NCI-H2227 (cell line): ENCODE measurements around the gene EGLN2.
"Not testable (repeated sequence)": the region's sequence is repeated elsewhere in the genome, so short reads cannot be mapped to it uniquely, and the experiment has no call there.

Experiments used
- DNase-seq: peaks from one replicate; lab custom pipeline; 2025; ENCODE audit not compliant: unreplicated experiment; lab: John Stamatoyannopoulos, UW

EGLN2 gene

DNA sequence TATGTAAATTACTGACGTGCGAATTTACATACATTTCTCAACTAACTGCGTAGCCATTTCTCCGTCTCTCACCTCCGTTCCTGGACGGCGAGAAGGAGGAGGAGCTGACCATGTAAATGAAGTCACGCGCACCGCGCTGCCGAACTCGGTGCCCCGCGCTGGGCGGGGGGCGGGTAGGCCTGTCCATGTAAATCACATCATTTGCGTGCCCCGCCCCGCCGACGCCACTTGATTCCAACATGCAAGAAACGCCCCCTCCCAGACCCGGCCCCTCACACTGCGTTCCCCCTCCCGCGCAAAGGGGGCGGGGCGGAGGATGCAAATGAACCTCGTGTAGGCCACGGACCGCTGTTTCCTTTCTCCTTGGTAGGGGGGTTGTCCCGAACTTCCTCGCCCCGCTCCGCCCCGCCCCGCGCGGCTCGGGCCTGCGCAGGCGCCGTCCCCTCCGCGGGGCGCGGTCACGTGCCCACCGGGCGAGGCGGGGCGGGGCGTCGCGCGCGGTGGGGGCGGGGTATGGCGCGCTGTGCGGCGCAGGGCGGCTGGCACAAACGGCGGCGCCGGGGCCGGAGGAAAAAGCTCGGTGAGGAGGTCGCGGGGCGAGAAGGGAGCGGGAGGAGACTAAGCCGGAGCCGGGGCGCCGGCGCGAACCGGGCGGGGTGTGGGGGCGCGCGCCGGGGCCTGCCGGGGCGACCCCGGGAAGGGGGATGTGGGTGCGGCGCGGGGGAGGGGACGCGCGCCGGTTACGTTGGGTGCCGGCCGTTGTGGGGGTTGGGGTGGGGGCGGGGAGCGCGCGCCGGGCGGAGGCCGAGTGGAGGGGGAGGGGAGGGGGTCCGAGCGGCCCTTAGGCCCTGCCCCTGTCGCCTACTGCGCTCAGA is at the start of gene EGLN2:
TSS of gene EGLN2 (plus strand) at position 509 of the 875 bp plus-strand sequence. CDS start 1,382 bp downstream, outside the sequence.
- peak; percentile 100 for DNase-seq

DNA sequence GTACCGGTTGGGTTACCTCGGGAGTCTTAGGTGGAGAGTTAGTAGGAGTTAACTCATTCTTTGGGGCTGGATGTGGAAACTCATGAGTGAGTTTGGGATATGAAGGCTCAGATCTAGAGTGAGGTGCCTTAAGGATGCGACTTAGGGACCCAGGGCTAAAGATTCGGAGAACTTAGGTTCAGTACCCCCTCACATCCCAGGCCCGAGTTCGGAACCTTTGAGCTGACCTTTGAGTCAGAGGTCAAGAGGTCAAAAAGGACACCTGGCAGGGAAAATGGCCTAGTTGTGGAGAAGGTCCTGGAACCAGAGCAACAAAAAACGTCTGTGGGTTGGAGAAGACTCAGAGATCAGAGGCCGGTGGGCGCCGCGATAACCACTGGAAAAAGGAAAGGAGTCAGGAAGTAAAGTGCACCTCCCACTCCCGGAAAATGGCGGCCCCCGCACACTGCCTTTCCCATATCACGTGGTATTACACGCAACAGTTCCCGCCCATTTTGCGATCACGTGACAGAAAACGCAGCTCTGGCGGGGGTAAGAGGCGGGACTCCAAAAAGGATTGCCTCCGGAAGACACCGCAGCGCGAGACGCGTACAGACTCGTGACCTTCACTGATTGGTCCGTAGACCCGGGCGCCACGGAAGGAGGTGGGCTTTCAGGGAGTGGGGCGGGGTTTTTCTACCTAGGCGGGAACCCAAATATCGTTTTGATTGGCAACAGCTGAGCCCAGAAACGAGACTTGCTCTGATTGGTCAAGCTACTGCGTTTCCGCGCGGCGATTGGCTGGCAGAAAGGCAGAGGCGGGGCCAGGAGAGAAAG is 48.7 kb upstream of the EGLN2 start, which contains the start of gene ACTMAP:
TSS of gene ACTMAP (minus strand) at position 420 of the 816 bp plus-strand sequence. CDS start 674 bp downstream, outside the sequence.
- peak; percentile 100 for DNase-seq

DNA sequence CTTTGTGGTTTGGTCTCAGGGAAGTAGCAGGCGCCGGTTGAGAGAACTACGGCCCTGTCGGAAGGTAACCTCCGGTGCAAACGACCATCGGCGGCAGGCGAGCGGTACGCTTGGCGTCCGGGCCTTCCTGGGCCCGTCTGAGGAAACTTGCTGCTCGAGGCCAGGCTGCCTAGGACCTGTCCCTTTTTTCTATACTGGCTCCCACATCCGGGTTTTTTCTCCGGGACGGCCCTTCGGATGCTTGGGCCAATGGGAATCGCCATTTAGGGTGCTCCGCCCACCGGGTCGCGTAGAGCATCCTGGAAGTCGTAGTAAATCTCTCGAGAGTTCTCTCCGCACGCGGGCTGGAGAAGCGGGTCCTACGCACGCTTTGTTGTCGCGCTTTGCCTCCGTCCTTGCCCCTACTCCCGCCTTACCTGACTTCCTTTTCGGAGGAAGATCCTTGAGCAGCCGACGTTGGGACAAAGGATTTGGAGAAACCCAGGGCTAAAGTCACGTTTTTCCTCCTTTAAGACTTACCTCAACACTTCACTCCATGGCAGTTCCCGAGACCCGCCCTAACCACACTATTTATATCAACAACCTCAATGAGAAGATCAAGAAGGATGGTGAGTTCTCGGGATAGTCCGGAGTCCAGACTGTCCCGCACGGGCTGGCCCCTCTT is 48.0 kb upstream of the EGLN2 start, which contains the start of gene SNRPA:
TSS of gene SNRPA (plus strand) at position 330 of the 664 bp plus-strand sequence. CDS start at position 536, 206 bp downstream.
- peak; percentile 100 for DNase-seq

DNA sequence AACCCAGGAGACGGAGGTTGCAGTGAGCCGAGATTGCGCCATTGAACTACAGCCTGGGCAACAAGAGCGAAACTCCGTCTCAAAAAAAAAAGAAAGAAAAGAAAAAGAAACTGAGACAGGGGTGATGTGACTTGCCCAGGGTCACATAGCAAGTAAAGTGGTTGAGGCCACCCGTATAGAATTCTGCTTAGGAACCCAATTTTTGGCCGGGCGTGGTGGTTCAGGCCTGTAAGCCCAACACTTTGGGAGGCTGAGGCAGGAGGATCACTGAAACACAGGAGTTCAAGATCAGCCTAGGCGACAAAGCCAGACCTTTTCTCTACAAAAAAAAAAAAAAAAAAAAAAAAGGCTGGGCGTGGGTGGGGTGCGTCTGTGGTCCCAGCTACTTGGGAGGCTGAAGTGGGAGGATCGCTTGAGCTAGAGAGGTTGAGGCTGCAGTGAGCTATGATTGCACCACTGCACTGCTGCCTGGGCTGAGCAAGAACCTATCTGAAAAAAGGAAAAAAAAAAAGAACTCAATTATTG is 46.7 kb upstream of the EGLN2 start:
- no peak for DNase-seq

DNA sequence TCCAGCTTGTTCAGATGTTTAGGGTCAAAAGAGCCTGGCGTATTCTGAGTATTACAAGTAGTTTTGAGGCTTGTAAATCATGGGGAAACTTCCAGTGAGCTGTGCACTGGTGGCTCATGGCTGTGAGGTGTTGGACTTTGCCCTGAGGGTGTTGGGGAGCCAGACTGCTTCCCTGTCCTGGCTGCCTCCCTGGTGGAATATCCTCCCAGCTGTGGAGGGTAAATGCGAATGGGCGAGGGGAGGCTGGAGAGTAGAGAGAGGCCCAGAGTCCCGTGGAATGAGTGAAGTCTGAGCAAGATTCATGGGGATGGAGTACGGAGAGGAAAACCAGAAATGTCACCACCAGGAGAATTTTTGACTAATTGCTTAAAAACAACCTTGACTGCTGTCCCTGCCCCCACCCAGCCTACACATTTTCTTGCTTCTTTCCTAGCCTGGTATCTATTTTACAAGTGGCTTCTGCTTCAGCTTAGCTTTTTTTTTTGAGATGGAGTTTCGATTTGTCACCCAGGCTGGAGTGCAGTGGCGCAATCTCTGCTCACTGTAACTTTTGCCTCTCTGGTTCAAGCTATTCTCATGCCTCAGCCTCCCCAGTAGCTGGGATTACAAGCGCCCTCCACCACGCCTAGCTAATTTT is 44.3 kb upstream of the EGLN2 start:
- no peak for DNase-seq

DNA sequence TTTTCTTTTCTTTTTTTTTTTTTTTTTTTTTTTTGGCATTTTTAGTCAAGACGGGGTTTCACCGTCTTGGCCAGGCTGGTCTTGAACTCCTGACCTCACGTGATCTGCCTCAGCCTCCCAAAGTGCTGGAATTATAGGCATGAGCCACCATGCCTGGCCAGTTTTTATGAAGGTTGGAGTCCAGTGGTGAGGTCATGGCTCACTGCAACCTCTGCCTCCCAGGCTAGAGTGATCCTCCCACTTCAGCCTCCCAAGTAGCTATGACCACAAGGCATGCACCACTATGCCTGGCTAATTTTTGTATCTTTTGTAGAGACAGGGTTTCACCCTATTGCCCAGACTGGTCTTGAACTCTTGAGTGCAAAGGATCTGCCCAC is 43.8 kb upstream of the EGLN2 start:
- no peak for DNase-seq

DNA sequence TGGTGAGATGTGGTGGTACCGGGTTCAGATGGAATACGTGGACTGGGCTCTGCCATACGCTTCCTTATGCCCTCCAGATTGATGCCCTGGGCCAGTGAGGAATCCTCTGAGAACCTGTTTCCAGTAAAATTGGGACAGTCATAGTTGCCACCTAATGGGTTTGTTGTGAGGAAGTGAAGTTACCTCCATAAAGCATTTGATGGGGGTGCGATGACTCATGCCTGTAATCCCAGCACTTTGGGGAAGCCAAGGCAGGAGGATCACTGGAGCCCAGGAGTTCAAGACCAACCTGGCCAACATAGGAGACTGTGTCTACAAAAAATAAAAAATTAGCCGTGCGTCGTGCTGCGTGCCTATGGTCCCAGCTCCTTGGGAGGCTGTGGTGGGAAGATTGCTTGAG is 43.2 kb upstream of the EGLN2 start:
- no peak for DNase-seq

DNA sequence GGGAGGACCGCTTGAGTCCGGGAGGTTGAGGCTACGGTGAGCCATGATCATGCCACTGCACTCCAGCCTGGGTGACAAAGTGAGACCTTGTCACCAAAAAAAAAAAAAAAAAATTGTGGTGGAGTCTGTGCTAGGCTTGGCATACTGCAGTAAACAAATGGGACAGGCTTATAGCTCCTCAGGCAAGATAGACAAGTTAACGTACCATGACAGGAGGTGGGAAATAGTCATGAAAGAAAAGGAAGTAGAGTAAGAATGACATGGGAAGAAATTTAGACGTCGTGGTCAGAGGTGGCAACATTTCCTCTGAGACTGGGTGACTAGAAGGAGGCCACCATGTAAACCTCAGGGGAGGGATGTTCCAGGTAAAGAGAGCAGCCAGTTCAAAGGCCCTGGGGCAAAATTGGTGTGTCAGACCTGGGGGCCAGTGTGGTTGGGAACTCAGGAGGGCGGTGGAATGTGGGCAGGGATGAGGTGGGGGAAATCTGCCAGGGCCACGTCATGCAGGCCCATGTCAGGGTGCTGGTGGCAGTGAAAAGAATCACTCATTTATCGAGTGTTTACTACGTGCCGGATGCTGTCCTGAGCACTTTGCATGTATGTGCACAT is 42.4 kb upstream of the EGLN2 start:
- DNase-seq: no peak

DNA sequence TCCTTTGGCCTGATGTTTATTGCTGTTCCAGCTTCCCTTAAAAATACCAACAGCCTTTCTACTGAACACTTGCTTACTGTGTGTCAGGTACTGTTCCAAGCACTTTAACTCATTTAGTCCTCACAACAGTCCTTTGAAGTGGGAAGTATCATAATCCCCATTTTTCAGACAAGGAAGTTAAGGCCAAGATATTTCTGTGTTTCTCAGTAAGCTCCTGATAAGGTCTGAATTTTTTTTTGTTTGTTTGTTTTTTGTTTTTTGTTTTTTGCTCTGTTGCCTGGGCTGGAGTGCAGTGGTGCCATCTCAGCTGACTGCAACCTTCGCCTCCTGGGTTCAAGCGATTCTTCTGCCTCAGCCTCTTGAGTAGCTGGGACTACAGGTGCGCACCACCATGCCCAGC is 40.5 kb upstream of the EGLN2 start:
- DNase-seq: no peak

DNA sequence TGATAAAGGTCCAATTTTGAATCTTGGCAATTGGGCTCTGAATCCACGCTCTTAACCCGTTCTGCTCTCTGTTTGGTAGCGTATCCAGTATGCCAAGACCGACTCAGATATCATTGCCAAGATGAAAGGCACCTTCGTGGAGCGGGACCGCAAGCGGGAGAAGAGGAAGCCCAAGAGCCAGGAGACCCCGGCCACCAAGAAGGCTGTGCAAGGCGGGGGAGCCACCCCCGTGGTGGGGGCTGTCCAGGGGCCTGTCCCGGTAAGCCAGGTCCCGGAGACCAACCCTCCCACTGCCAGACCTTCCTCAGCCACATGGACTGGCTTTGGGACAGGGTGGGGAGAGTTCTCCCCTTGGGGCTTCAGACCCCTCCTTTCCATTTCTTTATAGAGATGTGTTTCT is 39.6 kb upstream of the EGLN2 start:
- DNase-seq: no peak

DNA sequence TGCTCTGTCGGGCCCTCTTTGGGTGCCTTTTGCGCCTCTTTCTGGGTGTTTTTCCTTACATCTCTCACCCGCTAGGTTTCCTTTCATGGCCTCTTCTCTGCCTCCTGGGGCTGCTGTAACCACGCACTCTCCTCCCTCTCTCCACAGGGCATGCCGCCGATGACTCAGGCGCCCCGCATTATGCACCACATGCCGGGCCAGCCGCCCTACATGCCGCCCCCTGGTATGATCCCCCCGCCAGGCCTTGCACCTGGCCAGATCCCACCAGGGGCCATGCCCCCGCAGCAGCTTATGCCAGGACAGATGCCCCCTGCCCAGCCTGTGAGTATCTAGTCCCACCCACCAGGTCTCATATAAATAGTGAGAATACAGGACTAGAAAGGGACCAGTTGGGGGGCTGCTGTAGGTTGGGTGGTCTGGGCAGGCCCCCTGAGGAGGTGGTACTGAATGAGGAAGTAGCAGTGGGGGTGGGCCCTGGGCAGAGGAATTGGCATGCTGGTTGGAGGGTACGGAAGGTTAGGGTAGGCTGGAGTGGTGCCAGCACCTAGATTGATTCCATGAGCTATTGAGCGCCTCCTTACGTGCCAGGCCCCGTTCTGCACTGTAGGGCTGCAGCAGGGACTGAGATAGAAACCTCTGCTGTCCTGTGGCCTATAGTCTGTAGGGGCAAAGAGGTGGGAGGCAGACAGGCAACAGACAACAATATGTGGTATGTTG is 36.1 kb upstream of the EGLN2 start:
- no peak for DNase-seq

DNA sequence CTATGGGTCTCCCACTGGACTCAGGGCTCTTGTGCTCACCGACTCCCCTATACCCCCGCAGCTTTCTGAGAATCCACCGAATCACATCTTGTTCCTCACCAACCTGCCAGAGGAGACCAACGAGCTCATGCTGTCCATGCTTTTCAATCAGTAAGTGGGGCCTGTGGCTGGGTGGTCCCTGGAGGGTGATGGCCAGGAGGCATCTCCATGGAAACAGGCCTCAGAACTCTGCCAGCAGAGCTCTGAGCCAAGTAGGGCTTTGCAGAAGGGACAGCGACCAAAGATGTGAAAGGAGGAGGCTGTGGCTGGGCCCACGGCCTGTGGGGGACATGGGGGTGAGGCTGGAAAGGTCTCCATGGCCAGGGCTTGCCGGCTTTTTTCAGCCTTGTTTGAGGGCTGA is 35.5 kb upstream of the EGLN2 start:
- no peak for DNase-seq

DNA sequence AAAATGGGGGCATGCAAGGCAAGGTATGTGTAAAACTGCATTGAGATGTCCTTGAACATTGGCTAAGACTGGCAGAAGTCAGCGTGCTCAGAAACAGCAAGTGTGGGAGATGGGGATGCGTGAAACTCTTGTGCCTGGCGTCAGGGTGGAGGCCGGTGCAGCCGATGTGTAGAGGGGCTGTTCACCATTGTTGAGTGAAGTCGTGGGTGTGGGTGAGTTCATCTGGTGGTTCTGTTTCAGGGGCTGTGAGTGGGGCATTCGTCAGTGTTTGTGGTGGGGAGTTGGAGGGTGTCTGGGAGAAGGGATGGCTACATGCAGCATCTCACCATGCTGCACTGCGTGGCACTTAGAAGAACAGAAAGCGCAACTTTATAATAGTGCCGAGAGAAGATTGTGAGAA is 35.0 kb upstream of the EGLN2 start:
- DNase-seq: no peak

DNA sequence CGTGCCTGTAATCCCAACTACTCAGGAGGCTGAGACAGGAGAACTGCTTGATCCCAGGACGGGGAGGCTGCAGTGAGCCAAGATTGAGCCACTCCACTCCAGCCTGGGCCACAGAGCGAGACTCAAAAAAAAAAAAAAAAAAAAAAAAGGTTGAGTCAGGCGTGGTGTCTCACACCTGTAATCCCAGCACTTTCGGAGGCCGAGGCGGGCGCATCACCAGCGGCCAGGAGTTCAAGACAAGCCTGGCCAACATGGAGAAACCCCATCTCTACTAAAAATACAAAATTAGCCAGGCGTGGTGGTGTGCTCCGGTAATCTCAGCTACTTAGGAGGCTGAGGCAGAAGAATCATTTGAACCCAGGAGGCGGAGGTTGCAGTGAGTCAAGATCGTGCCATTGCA is 32.6 kb upstream of the EGLN2 start:
- DNase-seq: not testable (repeated sequence)

DNA sequence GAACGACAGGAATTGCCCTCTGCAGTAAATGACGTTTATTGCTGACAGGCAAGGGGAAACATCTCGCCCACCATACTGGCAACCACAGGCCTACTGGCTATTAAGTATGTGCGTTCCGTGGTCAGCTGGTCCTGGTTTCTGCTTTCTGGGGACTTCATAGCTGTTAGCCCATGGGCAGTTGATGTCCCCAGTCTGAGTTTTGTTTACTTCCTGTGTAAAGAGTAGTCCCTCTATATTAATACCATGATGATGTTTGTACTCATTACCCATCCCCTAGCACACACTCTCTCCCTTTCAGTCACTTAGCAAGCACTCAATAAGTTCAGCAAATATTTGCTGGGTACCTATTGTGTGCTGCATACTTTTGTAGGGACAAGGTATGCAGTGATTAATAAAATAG is 30.1 kb upstream of the EGLN2 start:
- DNase-seq: no peak

DNA sequence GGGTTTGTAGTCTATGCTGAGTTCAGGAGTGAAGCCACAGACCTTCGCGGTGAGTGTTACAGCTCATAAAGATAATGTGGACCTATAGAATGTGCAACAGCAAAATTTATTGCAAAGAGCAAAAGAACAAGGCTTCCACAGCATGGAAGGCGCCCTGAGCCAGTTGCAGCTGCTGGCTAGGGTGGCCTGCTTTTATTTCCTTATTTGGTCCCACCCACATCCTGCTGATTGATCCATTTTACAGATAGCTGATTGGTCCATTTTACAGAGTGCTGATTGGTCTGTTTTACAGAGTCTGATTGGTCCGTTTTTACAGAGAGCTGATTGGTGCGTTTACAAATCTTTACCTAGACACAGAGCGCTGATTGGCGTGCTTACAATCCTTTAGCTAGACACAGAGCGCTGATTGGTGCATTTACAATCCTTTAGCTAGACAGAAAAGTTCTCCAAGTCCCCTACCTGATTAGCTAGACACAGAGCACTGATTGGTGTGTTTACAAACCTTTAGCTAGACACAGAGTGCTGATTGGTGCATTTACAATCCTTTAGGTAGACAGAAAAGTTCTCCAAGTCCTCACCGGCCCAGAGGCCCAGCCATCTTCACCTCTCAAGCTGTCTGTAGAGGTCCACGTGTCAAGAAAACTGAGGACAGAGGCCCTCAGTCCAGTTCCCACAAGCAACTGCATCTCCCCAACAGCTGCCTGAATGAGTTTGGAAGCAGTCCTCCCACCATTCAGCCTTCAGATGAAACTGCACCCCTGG is 27.7 kb upstream of the EGLN2 start:
- DNase-seq: not testable (repeated sequence)

DNA sequence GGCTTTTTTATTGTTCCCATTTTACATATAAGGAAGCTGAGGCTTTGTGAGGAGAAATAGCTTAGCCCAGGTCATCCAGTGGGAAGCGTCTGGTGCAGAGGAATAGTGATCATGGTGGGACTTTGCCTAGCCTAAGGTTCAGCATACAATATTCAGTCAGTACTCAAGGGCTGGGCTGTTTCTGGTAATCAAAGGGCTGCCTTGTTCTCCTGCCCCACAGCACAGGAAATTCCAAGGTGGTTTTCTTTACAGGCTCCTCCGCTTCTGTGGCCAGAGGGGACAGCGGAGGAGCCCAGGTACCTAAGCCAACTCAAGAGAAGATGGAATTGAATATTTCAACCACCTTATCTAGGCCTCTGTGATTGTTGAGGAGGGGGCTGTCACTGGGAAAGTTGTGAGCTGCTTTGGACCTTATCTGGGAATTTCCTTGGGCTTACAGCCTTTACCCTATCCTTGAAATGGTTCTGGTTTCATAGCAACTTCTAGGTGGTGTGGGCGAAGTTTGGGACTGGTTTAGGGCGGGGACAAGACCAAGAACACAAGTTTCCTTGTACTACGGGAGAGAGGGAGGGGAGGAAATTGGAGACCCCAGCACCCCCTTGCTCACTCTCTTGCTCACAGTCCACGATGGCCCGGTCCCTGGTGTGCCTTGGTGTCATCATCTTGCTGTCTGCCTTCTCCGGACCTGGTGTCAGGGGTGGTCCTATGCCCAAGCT is 23.9 kb upstream of the EGLN2 start, which contains the start of gene MIA:
TSS of gene MIA (plus strand) at position 606 of the 716 bp plus-strand sequence. CDS start at position 628, 22 bp downstream.
- no peak for DNase-seq

DNA sequence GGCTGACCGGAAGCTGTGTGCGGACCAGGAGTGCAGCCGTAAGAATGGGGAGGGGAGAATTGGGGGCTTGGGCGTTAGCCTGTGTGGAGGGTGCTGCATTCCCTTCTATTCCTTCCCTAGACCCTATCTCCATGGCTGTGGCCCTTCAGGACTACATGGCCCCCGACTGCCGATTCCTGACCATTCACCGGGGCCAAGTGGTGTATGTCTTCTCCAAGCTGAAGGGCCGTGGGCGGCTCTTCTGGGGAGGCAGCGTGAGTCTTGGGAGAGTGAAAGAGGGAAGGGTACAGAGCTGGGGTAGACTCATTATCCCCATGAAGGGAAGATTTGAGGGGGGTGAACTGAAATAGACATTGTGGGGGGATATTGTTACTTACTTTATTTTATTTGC is 23.4 kb upstream of the EGLN2 start:
- no peak for DNase-seq
